Breast epithelium (tissue), 4 donors: ENCODE results near the gene CD53. TPM values are rescaled to one million over a fixed set of nuclear protein-coding genes. Genes with fewer than 3 reads are reported as not detected.

Experiments
- DNase-seq, 2 donors: peaks; one replicate each; pipeline ENCODE4 v3.0.0-alpha.2; 2019; ENCODE audit warnings: low spot score in 2 of 2
- H3K27ac ChIP-seq, 2 donors: fragments of 200-600 bp; sonication (generic) in 1 of 2; one replicate each; pipeline ENCODE4 v1.5.1; 2016 to 2019; ENCODE audit warnings: mild to moderate bottlenecking in 1 of 2
- H3K27me3 ChIP-seq, 2 donors: fragments of 200-600 bp; sonication (generic) in 1 of 2; one replicate each; pipeline versions ENCODE4 v1.5.1 to v1.6.0; 2017 to 2019; ENCODE audit warnings: control low read depth in 1 of 2, mild to moderate bottlenecking in 1 of 2
- H3K36me3 ChIP-seq: fragments of 200-600 bp; one replicate; pipeline ENCODE4 v1.5.1; 2019
- H3K4me1 ChIP-seq, 2 donors: fragments of 200-600 bp; sonication (generic); one replicate each; pipeline ENCODE4 v1.5.1; 2016 to 2019; ENCODE audit warnings: control low read depth in 1 of 2
- H3K4me3 ChIP-seq, 3 donors: fragments of 200-600 bp; sonication (generic); 1 replicate in 2 of 3; 2 replicates in 1 of 3; pipeline ENCODE4 v1.5.1; 2016 to 2019; ENCODE audit warnings: mild to moderate bottlenecking in 3 of 3, moderate library complexity in 2 of 3
- H3K9me3 ChIP-seq, 2 donors: fragments of 200-600 bp; sonication (generic) in 1 of 2; one replicate each; pipeline ENCODE4 v1.5.1; 2016 to 2019; ENCODE audit warnings: control low read depth in 1 of 2
- CTCF ChIP-seq, 3 donors: fragments of 450-650 bp; IDR thresholded peaks; one replicate each; pipeline ENCODE4 v1.5.1; 2016 to 2017; ENCODE audit warnings: antibody characterized with exemption in 3 of 3, mild to moderate bottlenecking in 3 of 3, moderate library complexity in 3 of 3
- POLR2A ChIP-seq: fragments of 450-650 bp; IDR thresholded peaks from one replicate; pipeline ENCODE4 v1.6.1; 2016; ENCODE audit warnings: antibody characterized with exemption, mild to moderate bottlenecking, moderate library complexity
- POLR2AphosphoS5 ChIP-seq, 3 donors: sonication (generic); formaldehyde crosslinking; IDR thresholded peaks; one replicate each; pipeline ENCODE4 v1.6.1; 2017; ENCODE audit warnings: antibody characterized with exemption in 3 of 3
- intact Hi-C: fragments of 100-400 bp; cut with DNase I; formaldehyde crosslinking; loops from one replicate; pipeline ENCODE4 v1.15.1; 2023; ENCODE audit warnings: low total_unique reads
- total RNA-seq, 3 donors: library from RNA; depleted of rRNA; stranded (reverse); fragments of >200 nt; gene quantifications; one replicate each; pipeline ENCODE4 v1.1.0, GENCODE V29; 2016

Gene CD53
- total RNA-seq, 3 donors from 2014 or later = 36.1 to 72.6 (median 50.2) TPM

GRCh38 chr1:110903853-110904500 is 31.0 kb downstream of the CD53 start:
- DNase-seq = no peak
- TF ChIP-seq POLR2AphosphoS5 (IDR thresholded peaks at IDR 0.05) (no peak), POLR2A (no peak), CTCF (IDR thresholded peaks at IDR 0.05) (no peak)
- intact Hi-C loops = no loop called here
- Histone ChIP-seq H3K27ac (no peak overlapping the region), H3K9me3 (no peaks in the 10 kb centered on the region), H3K4me1 (no peaks in the 10 kb centered on the region), H3K4me3 (no peak overlapping the region), H3K27me3 (no peaks in the 10 kb centered on the region), H3K36me3 (no peaks in the 10 kb centered on the region)

GRCh38 chr1:110912784-110913183 is 39.8 kb downstream of the CD53 start:
- no peaks in the 10 kb centered on the region for H3K9me3 ChIP-seq
- H3K4me1 ChIP-seq = no peaks in the 10 kb centered on the region
- no peaks in the 10 kb centered on the region for H3K36me3 ChIP-seq
- H3K4me3 ChIP-seq = no peak overlapping the region
- no peaks in the 10 kb centered on the region for H3K27me3 ChIP-seq
- no peak overlapping the region for H3K27ac ChIP-seq
- intact Hi-C loops = no loop called here
- no peak for DNase-seq
- TF ChIP-seq POLR2AphosphoS5 (IDR thresholded peaks at IDR 0.05) (no peak), POLR2A (no peak), CTCF (IDR thresholded peaks at IDR 0.05) (no peak)

- no peaks in the 10 kb centered on the region for H3K9me3 ChIP-seq
- no peak for TF ChIP-seq POLR2A
- TF ChIP-seq CTCF (IDR thresholded peaks at IDR 0.05) = no peak
- TF ChIP-seq POLR2AphosphoS5 (IDR thresholded peaks at IDR 0.05) = no peak
- H3K27me3 ChIP-seq = no peaks in the 10 kb centered on the region
- intact Hi-C loops = no loop called here
- no peak for DNase-seq
- H3K4me1 ChIP-seq = no peaks in the 10 kb centered on the region
- no peak overlapping the region for H3K27ac ChIP-seq
- H3K4me3 ChIP-seq = no peak overlapping the region
- no peaks in the 10 kb centered on the region for H3K36me3 ChIP-seq
Measured at GRCh38 chr1:110914676-110915075, 41.7 kb downstream of the CD53 start.

GRCh38 chr1:110915804-110916203 is 42.9 kb downstream of the CD53 start:
- TF ChIP-seq CTCF (IDR thresholded peaks at IDR 0.05) (no peak), POLR2AphosphoS5 (IDR thresholded peaks at IDR 0.05) (no peak), POLR2A (no peak)
- Histone ChIP-seq H3K27ac (no peak overlapping the region), H3K4me3 (no peak overlapping the region), H3K27me3 (no peaks in the 10 kb centered on the region), H3K36me3 (no peaks in the 10 kb centered on the region), H3K9me3 (no peaks in the 10 kb centered on the region), H3K4me1 (no peaks in the 10 kb centered on the region)
- intact Hi-C loops = no loop called here
- DNase-seq = no peak

- Histone ChIP-seq H3K9me3 (no peaks in the 10 kb centered on the region), H3K4me1 (no peaks in the 10 kb centered on the region), H3K4me3 (no peak overlapping the region), H3K27ac (no peak overlapping the region), H3K27me3 (no peaks in the 10 kb centered on the region), H3K36me3 (no peaks in the 10 kb centered on the region)
- TF ChIP-seq POLR2A (no peak), POLR2AphosphoS5 (IDR thresholded peaks at IDR 0.05) (no peak), CTCF (IDR thresholded peaks at IDR 0.05) (no peak)
- DNase-seq = no peak
- intact Hi-C loops = no loop called here
Measured at GRCh38 chr1:110916274-110916668, 43.3 kb downstream of the CD53 start.
